OCI-LY3 (cell line): ENCODE measurements around the gene GLRX2.

ENCODE experiments used
- H2AFZ ChIP-seq: fragments of 200-600, 300-600 bp; shearing (Covaris generic); 2 replicates; pipeline ENCODE4 v1.6.0; 2014; ENCODE audit warnings: antibody characterized with exemption, low read depth, low read length
- H3K27ac ChIP-seq: fragments of 200-600, 300-600 bp; sonication (generic); 2 replicates; pipeline ENCODE4 v1.5.1; 2014; ENCODE audit warnings: mild to moderate bottlenecking, low read length, moderate library complexity, mixed read lengths
- H3K27me3 ChIP-seq: fragments of 200-600, 300-600 bp; sonication (generic); 2 replicates; pipeline ENCODE4 v1.6.1; 2014; ENCODE audit warnings: low read depth, low read length, mixed read lengths
- H3K36me3 ChIP-seq: fragments of 200-600, 300-600 bp; sonication (generic); replicated peaks from 2 replicates; pipeline ENCODE3; 2014; ENCODE audit warnings: low read depth, low read length, mixed read lengths
- H3K4me1 ChIP-seq: fragments of 300-600, 200-600 bp; sonication (generic); 2 replicates; pipeline ENCODE4 v1.6.1; 2014; ENCODE audit warnings: low read length, mixed read lengths
- H3K4me2 ChIP-seq: fragments of 200-600, 300-600 bp; sonication (generic); 2 replicates; pipeline ENCODE4 v1.6.1; 2014; ENCODE audit warnings: low read length, mixed read lengths
- H3K4me3 ChIP-seq: fragments of 300-600, 200-600 bp; sonication (generic); 2 replicates; pipeline ENCODE4 v1.5.1; 2014; ENCODE audit warnings: antibody characterized with exemption, mild to moderate bottlenecking, low read length, moderate library complexity
- H3K79me2 ChIP-seq: fragments of 300-600, 200-600 bp; shearing (Covaris generic); 2 replicates; pipeline ENCODE4 v1.6.1; 2014; ENCODE audit warnings: mild to moderate bottlenecking, low read length, mixed read lengths
- H3K9ac ChIP-seq: fragments of 300-600, 200-600 bp; shearing (Covaris generic); 2 replicates; pipeline ENCODE4 v1.6.0; 2014; ENCODE audit warnings: mild to moderate bottlenecking, low read length, moderate library complexity
- H3K9me3 ChIP-seq: fragments of 200-600, 300-600 bp; shearing (Covaris generic); 2 replicates; pipeline ENCODE4 v1.6.1; 2014; ENCODE audit warnings: low read length, mixed read lengths; ENCODE audit not compliant: insufficient read depth
- H4K20me1 ChIP-seq: fragments of 200-600, 300-600 bp; sonication (generic); 2 replicates; pipeline ENCODE4 v1.6.1; 2016; ENCODE audit warnings: low read length, mixed read lengths; ENCODE audit not compliant: insufficient read depth
- CTCF ChIP-seq: fragments of 200-600, 300-600 bp; sonication (generic); IDR thresholded peaks from 2 replicates; pipeline ENCODE4 v1.5.1; 2014; ENCODE audit warnings: antibody characterized with exemption, low read length, low read depth
- EZH2phosphoT487 ChIP-seq: fragments of 200-600 bp; shearing (Covaris generic); IDR thresholded peaks from 2 replicates; pipeline ENCODE4 v1.6.1; 2018; ENCODE audit warnings: antibody characterized with exemption, mixed run types, low read depth

Gene GLRX2

GRCh38 chr1:193070942-193071341 lies 34.3 kb downstream of the GLRX2 start:
- no peak for TF ChIP-seq CTCF
- no peak for TF ChIP-seq EZH2phosphoT487

GRCh38 chr1:193070386-193070753 lies 34.8 kb downstream of the GLRX2 start:
- Histone ChIP-seq H3K4me2 (peak overlapping the region; percentile 82), H3K27ac (peak overlapping the region; percentile 69), H3K9ac (peak overlapping the region; percentile 46), H3K4me1 (peaks cover 44% of the 10 kb centered on the region), H3K79me2 (peaks cover 61% of the 10 kb centered on the region), H4K20me1 (peaks cover 3% of the 10 kb centered on the region; the same call in 1 of the 2 replicates), H3K9me3 (no peaks in the 10 kb centered on the region), H3K4me3 (peak overlapping the region; percentile 54), H3K36me3 (peaks cover 14% of the 10 kb centered on the region), H2AFZ (0 out of 2 replicates have a peak overlapping the region, but pooled peaks have one; percentile 39), H3K27me3 (no peaks in the 10 kb centered on the region)
- TF ChIP-seq EZH2phosphoT487 (no peak), CTCF (peak; percentile 1; the same call in 1 of the 2 replicates)

More at GRCh38 chr1:193070942-193071341, 34.3 kb downstream of the GLRX2 start:
- H3K79me2 ChIP-seq = peaks cover 59% of the 10 kb centered on the region
- peak overlapping the region; percentile 42 for H3K4me2 ChIP-seq
- H3K27me3 ChIP-seq = no peaks in the 10 kb centered on the region
- H3K9ac ChIP-seq = no peak overlapping the region
- no peak overlapping the region for H2AFZ ChIP-seq
- H3K27ac ChIP-seq = peak overlapping the region; percentile 69
- H3K9me3 ChIP-seq = no peaks in the 10 kb centered on the region
- H3K4me3 ChIP-seq = no peak overlapping the region
- H4K20me1 ChIP-seq = peaks cover 3% of the 10 kb centered on the region; the same call in 1 of the 2 replicates
- peaks cover 39% of the 10 kb centered on the region for H3K4me1 ChIP-seq
- peaks cover 14% of the 10 kb centered on the region for H3K36me3 ChIP-seq

- peaks cover 3% of the 10 kb centered on the region; the same call in 1 of the 2 replicates for H4K20me1 ChIP-seq
- 0 out of 2 replicates have a peak overlapping the region, but pooled peaks have one; percentile 39 for H2AFZ ChIP-seq
- H3K27ac ChIP-seq = peak overlapping the region; percentile 69
- peaks cover 49% of the 10 kb centered on the region for H3K4me1 ChIP-seq
- H3K36me3 ChIP-seq = peaks cover 12% of the 10 kb centered on the region
- H3K4me3 ChIP-seq = peak overlapping the region; percentile 54
- H3K27me3 ChIP-seq = no peaks in the 10 kb centered on the region
- H3K9ac ChIP-seq = peak overlapping the region; percentile 46
- TF ChIP-seq EZH2phosphoT487 = no peak
- peak; percentile 79 for TF ChIP-seq CTCF
- H3K4me2 ChIP-seq = peak overlapping the region; percentile 82
- no peaks in the 10 kb centered on the region for H3K9me3 ChIP-seq
- peaks cover 64% of the 10 kb centered on the region for H3K79me2 ChIP-seq
Observed at GRCh38 chr1:193069748-193070385, 35.3 kb downstream of the GLRX2 start.

- Histone ChIP-seq H3K9ac (no peak overlapping the region), H3K9me3 (no peaks in the 10 kb centered on the region)
Observed at GRCh38 chr1:193068013-193068412, 37.2 kb downstream of the GLRX2 start.

More at GRCh38 chr1:193068013-193068412, 37.2 kb downstream of the GLRX2 start:
- H3K27me3 ChIP-seq = no peaks in the 10 kb centered on the region
- peaks cover 12% of the 10 kb centered on the region; the same call in 1 of the 2 replicates for H4K20me1 ChIP-seq
- no peak overlapping the region for H3K27ac ChIP-seq
- no peak for TF ChIP-seq CTCF
- TF ChIP-seq EZH2phosphoT487 = no peak
- 0 out of 2 replicates have a peak overlapping the region, but pooled peaks have one; percentile 91 for H3K4me2 ChIP-seq
- H2AFZ ChIP-seq = no peak overlapping the region
- H3K79me2 ChIP-seq = peaks cover 76% of the 10 kb centered on the region
- no peak overlapping the region for H3K4me3 ChIP-seq
- peaks cover 7% of the 10 kb centered on the region for H3K36me3 ChIP-seq
- peaks cover 52% of the 10 kb centered on the region for H3K4me1 ChIP-seq
